GM06990 (cell line): ENCODE measurements around the gene SCYL1.

Experiments
- DNase-seq: peaks from one replicate; pipeline ENCODE4 v3.0.0-alpha.2; 2011; ENCODE audit not compliant: insufficient read length; ENCODE audit errors: extremely low read depth
- H3K27me3 ChIP-seq: replicated peaks from 2 replicates; pipeline ENCODE4 v1.6.0; 2011; ENCODE audit warnings: low read length; ENCODE audit not compliant: control insufficient read depth, insufficient read depth
- H3K36me3 ChIP-seq: 2 replicates; pipeline ENCODE4 v1.5.1; 2011; ENCODE audit warnings: low read length; ENCODE audit not compliant: control insufficient read depth, insufficient read depth
- H3K4me3 ChIP-seq: replicated peaks from 2 replicates; pipeline ENCODE4 v1.5.1; 2011; ENCODE audit warnings: low read depth, mild to moderate bottlenecking, control low read depth, low read length
- TF ChIP-seq, protein P1 (sequence below): IDR thresholded peaks from 2 replicates; pipeline ENCODE4 v1.5.1; 2011; ENCODE audit warnings: low read length, control low read depth, mild to moderate bottlenecking, inconsistent platforms; ENCODE audit not compliant: insufficient read depth, poor library complexity, severe bottlenecking

Gene SCYL1

DNA sequence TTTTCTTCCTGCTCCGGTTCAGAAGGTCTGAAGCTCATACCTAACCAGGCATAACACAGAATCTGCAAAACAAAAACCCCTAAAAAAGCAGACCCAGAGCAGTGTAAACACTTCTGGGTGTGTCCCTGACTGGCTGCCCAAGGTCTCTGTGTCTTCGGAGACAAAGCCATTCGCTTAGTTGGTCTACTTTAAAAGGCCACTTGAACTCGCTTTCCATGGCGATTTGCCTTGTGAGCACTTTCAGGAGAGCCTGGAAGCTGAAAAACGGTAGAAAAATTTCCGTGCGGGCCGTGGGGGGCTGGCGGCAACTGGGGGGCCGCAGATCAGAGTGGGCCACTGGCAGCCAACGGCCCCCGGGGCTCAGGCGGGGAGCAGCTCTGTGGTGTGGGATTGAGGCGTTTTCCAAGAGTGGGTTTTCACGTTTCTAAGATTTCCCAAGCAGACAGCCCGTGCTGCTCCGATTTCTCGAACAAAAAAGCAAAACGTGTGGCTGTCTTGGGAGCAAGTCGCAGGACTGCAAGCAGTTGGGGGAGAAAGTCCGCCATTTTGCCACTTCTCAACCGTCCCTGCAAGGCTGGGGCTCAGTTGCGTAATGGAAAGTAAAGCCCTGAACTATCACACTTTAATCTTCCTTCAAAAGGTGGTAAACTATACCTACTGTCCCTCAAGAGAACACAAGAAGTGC lies 26.7 kb upstream of the SCYL1 start:
- H3K36me3 ChIP-seq = peaks cover 7% of the 10 kb centered on the region
- no peaks in the 10 kb centered on the region for H3K27me3 ChIP-seq
- peak overlapping the region; percentile 80 for H3K4me3 ChIP-seq
- DNase-seq = peak; percentile 69
- TF ChIP-seq, protein P1, sequence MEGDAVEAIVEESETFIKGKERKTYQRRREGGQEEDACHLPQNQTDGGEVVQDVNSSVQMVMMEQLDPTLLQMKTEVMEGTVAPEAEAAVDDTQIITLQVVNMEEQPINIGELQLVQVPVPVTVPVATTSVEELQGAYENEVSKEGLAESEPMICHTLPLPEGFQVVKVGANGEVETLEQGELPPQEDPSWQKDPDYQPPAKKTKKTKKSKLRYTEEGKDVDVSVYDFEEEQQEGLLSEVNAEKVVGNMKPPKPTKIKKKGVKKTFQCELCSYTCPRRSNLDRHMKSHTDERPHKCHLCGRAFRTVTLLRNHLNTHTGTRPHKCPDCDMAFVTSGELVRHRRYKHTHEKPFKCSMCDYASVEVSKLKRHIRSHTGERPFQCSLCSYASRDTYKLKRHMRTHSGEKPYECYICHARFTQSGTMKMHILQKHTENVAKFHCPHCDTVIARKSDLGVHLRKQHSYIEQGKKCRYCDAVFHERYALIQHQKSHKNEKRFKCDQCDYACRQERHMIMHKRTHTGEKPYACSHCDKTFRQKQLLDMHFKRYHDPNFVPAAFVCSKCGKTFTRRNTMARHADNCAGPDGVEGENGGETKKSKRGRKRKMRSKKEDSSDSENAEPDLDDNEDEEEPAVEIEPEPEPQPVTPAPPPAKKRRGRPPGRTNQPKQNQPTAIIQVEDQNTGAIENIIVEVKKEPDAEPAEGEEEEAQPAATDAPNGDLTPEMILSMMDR = no peak

DNA sequence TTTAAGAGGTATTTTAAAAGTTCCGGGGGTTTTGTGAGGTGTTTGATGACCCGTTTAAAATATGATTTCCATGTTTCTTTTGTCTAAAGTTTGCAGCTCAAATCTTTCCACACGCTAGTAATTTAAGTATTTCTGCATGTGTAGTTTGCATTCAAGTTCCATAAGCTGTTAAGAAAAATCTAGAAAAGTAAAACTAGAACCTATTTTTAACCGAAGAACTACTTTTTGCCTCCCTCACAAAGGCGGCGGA lies 26.2 kb upstream of the SCYL1 start:
- H3K4me3 ChIP-seq = peak overlapping the region; percentile 80
- no peaks in the 10 kb centered on the region for H3K27me3 ChIP-seq
- H3K36me3 ChIP-seq = peaks cover 8% of the 10 kb centered on the region
- no peak for DNase-seq
- TF ChIP-seq, protein P1 = no peak

DNA sequence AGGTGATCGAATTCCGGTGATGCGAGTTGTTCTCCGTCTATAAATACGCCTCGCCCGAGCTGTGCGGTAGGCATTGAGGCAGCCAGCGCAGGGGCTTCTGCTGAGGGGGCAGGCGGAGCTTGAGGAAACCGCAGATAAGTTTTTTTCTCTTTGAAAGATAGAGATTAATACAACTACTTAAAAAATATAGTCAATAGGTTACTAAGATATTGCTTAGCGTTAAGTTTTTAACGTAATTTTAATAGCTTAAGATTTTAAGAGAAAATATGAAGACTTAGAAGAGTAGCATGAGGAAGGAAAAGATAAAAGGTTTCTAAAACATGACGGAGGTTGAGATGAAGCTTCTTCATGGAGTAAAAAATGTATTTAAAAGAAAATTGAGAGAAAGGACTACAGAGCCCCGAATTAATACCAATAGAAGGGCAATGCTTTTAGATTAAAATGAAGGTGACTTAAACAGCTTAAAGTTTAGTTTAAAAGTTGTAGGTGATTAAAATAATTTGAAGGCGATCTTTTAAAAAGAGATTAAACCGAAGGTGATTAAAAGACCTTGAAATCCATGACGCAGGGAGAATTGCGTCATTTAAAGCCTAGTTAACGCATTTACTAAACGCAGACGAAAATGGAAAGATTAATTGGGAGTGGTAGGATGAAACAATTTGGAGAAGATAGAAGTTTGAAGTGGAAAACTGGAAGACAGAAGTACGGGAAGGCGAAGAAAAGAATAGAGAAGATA lies 25.7 kb upstream of the SCYL1 start, which contains the start of gene MALAT1:
Gene MALAT1 (plus strand): TSS at position 69 of the 736 bp plus-strand sequence.
- TF ChIP-seq, protein P1 = no peak
- Histone ChIP-seq H3K36me3 (peaks cover 10% of the 10 kb centered on the region), H3K4me3 (peak within 1 kb of the TSS; percentile 80), H3K27me3 (no peaks in the 10 kb centered on the region)
- peak; percentile 92 for DNase-seq

DNA sequence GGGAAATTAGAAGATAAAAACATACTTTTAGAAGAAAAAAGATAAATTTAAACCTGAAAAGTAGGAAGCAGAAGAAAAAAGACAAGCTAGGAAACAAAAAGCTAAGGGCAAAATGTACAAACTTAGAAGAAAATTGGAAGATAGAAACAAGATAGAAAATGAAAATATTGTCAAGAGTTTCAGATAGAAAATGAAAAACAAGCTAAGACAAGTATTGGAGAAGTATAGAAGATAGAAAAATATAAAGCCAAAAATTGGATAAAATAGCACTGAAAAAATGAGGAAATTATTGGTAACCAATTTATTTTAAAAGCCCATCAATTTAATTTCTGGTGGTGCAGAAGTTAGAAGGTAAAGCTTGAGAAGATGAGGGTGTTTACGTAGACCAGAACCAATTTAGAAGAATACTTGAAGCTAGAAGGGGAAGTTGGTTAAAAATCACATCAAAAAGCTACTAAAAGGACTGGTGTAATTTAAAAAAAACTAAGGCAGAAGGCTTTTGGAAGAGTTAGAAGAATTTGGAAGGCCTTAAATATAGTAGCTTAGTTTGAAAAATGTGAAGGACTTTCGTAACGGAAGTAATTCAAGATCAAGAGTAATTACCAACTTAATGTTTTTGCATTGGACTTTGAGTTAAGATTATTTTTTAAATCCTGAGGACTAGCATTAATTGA lies 25.0 kb upstream of the SCYL1 start:
- Histone ChIP-seq H3K4me3 (peak overlapping the region; percentile 70), H3K27me3 (no peaks in the 10 kb centered on the region), H3K36me3 (peaks cover 14% of the 10 kb centered on the region)
- TF ChIP-seq, protein P1 = no peak
- DNase-seq = no peak

DNA sequence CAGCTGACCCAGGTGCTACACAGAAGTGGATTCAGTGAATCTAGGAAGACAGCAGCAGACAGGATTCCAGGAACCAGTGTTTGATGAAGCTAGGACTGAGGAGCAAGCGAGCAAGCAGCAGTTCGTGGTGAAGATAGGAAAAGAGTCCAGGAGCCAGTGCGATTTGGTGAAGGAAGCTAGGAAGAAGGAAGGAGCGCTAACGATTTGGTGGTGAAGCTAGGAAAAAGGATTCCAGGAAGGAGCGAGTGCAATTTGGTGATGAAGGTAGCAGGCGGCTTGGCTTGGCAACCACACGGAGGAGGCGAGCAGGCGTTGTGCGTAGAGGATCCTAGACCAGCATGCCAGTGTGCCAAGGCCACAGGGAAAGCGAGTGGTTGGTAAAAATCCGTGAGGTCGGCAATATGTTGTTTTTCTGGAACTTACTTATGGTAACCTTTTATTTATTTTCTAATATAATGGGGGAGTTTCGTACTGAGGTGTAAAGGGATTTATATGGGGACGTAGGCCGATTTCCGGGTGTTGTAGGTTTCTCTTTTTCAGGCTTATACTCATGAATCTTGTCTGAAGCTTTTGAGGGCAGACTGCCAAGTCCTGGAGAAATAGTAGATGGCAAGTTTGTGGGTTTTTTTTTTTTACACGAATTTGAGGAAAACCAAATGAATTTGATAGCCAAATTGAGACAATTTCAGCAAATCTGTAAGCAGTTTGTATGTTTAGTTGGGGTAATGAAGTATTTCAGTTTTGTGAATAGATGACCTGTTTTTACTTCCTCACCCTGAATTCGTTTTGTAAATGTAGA lies 24.3 kb upstream of the SCYL1 start:
- Histone ChIP-seq H3K36me3 (peaks cover 22% of the 10 kb centered on the region), H3K4me3 (peak overlapping the region; percentile 70), H3K27me3 (no peaks in the 10 kb centered on the region)
- peak; percentile 55 for DNase-seq
- TF ChIP-seq, protein P1 = no peak
